ENCODE results near the gene CHRNA4.
"Not testable (repeated sequence)": the region's sequence is repeated elsewhere in the genome, so short reads cannot be mapped to it uniquely, and the experiment has no call there.

Gene CHRNA4

GRCh38 chr20:63347950-63348827 is 13.0 kb downstream of the CHRNA4 start:
- peaks cover 4% of the 10 kb centered on the region for H3K27me3 Mint-ChIP-seq
- no peaks in the 10 kb centered on the region for H3K4me1 Mint-ChIP-seq (ENCODE audit: low read depth)
- peaks cover 17% of the 10 kb centered on the region for H3K9me3 Mint-ChIP-seq
- no peaks in the 10 kb centered on the region for H3K36me3 Mint-ChIP-seq (ENCODE audit: low read depth)
- H3K4me3 Mint-ChIP-seq, result no peak overlapping the region
- no peak overlapping the region for H3K27ac Mint-ChIP-seq
- intact Hi-C loops (cut with micrococcal nuclease), result no loop called here

- H3K9me3 Mint-ChIP-seq, result peaks cover 17% of the 10 kb centered on the region
- H3K4me3 Mint-ChIP-seq, result no peak overlapping the region
- H3K36me3 Mint-ChIP-seq (ENCODE audit: low read depth), result no peaks in the 10 kb centered on the region
- no peaks in the 10 kb centered on the region for H3K4me1 Mint-ChIP-seq (ENCODE audit: low read depth)
- peaks cover 1% of the 10 kb centered on the region for H3K27me3 Mint-ChIP-seq
- no peak overlapping the region for H3K27ac Mint-ChIP-seq
- intact Hi-C loops (cut with micrococcal nuclease), result no loop called here
Measured at GRCh38 chr20:63347081-63347741, 13.9 kb downstream of the CHRNA4 start.

GRCh38 chr20:63346131-63347080 is 14.7 kb downstream of the CHRNA4 start:
- Mint-ChIP-seq H3K27me3 (peaks cover 1% of the 10 kb centered on the region), H3K4me1 (ENCODE audit: low read depth) (no peaks in the 10 kb centered on the region), H3K4me3 (no peak overlapping the region), H3K27ac (no peak overlapping the region), H3K9me3 (peaks cover 21% of the 10 kb centered on the region), H3K36me3 (ENCODE audit: low read depth) (no peaks in the 10 kb centered on the region)
- intact Hi-C loops (cut with micrococcal nuclease), result no loop called here

- Mint-ChIP-seq H3K27me3 (peaks cover 1% of the 10 kb centered on the region), H3K4me1 (ENCODE audit: low read depth) (no peaks in the 10 kb centered on the region), H3K27ac (no peak overlapping the region), H3K4me3 (no peak overlapping the region), H3K9me3 (peaks cover 21% of the 10 kb centered on the region), H3K36me3 (ENCODE audit: low read depth) (no peaks in the 10 kb centered on the region)
- intact Hi-C loops (cut with micrococcal nuclease), result no loop called here
Measured at GRCh38 chr20:63345328-63346100, 15.6 kb downstream of the CHRNA4 start.

- Mint-ChIP-seq H3K4me1 (ENCODE audit: low read depth) (no peaks in the 10 kb centered on the region), H3K27me3 (peaks cover 1% of the 10 kb centered on the region), H3K9me3 (peaks cover 17% of the 10 kb centered on the region), H3K36me3 (ENCODE audit: low read depth) (no peaks in the 10 kb centered on the region), H3K27ac (no peak overlapping the region), H3K4me3 (no peak overlapping the region)
- intact Hi-C loops (cut with micrococcal nuclease), result no loop called here
Measured at GRCh38 chr20:63344616-63345327, 16.4 kb downstream of the CHRNA4 start.

- peaks cover 1% of the 10 kb centered on the region for H3K27me3 Mint-ChIP-seq
- H3K36me3 Mint-ChIP-seq (ENCODE audit: low read depth), result no peaks in the 10 kb centered on the region
- H3K4me1 Mint-ChIP-seq (ENCODE audit: low read depth), result no peaks in the 10 kb centered on the region
- peaks cover 24% of the 10 kb centered on the region for H3K9me3 Mint-ChIP-seq
- no peak overlapping the region for H3K27ac Mint-ChIP-seq
- no peak overlapping the region for H3K4me3 Mint-ChIP-seq
- intact Hi-C loops (cut with micrococcal nuclease), result no loop called here
Measured at GRCh38 chr20:63343460-63344445, 17.4 kb downstream of the CHRNA4 start.

GRCh38 chr20:63342561-63343459 is 18.3 kb downstream of the CHRNA4 start:
- Mint-ChIP-seq H3K9me3 (peaks cover 28% of the 10 kb centered on the region), H3K4me3 (no peak overlapping the region), H3K4me1 (ENCODE audit: low read depth) (no peaks in the 10 kb centered on the region), H3K36me3 (ENCODE audit: low read depth) (no peaks in the 10 kb centered on the region), H3K27ac (no peak overlapping the region), H3K27me3 (peaks cover 1% of the 10 kb centered on the region)
- intact Hi-C loops (cut with micrococcal nuclease), result no loop called here

- H3K4me3 Mint-ChIP-seq; intact Hi-C loops (cut with micrococcal nuclease): not testable (repeated sequence)
- H3K27me3 Mint-ChIP-seq, result peaks cover 13% of the 10 kb centered on the region
Measured at GRCh38 chr20:63340158-63340688, 20.9 kb downstream of the CHRNA4 start.

GRCh38 chr20:63339154-63340094 is 21.7 kb downstream of the CHRNA4 start:
- intact Hi-C loops (cut with micrococcal nuclease); H3K27ac Mint-ChIP-seq; H3K4me3 Mint-ChIP-seq; H3K4me1 Mint-ChIP-seq (ENCODE audit: low read depth); H3K36me3 Mint-ChIP-seq (ENCODE audit: low read depth): not testable (repeated sequence)
- H3K27me3 Mint-ChIP-seq, result peaks cover 13% of the 10 kb centered on the region
- peaks cover 28% of the 10 kb centered on the region for H3K9me3 Mint-ChIP-seq

More at GRCh38 chr20:63340158-63340688, 20.9 kb downstream of the CHRNA4 start:
- H3K27ac Mint-ChIP-seq; H3K36me3 Mint-ChIP-seq (ENCODE audit: low read depth); H3K4me1 Mint-ChIP-seq (ENCODE audit: low read depth): not testable (repeated sequence)
- peaks cover 28% of the 10 kb centered on the region for H3K9me3 Mint-ChIP-seq

- Mint-ChIP-seq H3K9me3 (peaks cover 28% of the 10 kb centered on the region), H3K4me3 (no peak overlapping the region), H3K27me3 (peaks cover 12% of the 10 kb centered on the region), H3K4me1 (ENCODE audit: low read depth) (no peaks in the 10 kb centered on the region), H3K27ac (no peak overlapping the region), H3K36me3 (ENCODE audit: low read depth) (no peaks in the 10 kb centered on the region)
- intact Hi-C loops (cut with micrococcal nuclease), result no loop called here
Measured at GRCh38 chr20:63337786-63338420, 23.2 kb downstream of the CHRNA4 start.

Data from dendritic cell treated with granulocyte-macrophage colony-stimulating factor and Interleukin-4, amounts not matched to agents 40 ng/mL and 50 ng/mL, for 4 days (primary cell).